Stomach (tissue), 4 donors: ENCODE measurements around the gene SGK2.

Experiments
- EP300 ChIP-seq: sonication (generic); formaldehyde crosslinking; IDR thresholded peaks from one replicate; pipeline ENCODE4 v1.6.1; 2017; ENCODE audit warnings: antibody characterized with exemption
- POLR2A ChIP-seq, 4 donors: fragments of 450-650 bp; IDR thresholded peaks; one replicate each; pipeline ENCODE4 v1.6.1; 2016; ENCODE audit warnings: antibody characterized with exemption in 4 of 4, control low read depth in 2 of 4, mild to moderate bottlenecking in 1 of 4, moderate library complexity in 1 of 4
- POLR2AphosphoS5 ChIP-seq, 3 donors: sonication (generic); formaldehyde crosslinking; IDR thresholded peaks; one replicate each; pipeline ENCODE4 v1.6.1; 2016; ENCODE audit warnings: antibody characterized with exemption in 3 of 3
- TF ChIP-seq, protein P1 (sequence below), 7 experiments: fragments of 450-650 bp in 4 of 7; fragments of 200-600 bp in 3 of 7; sonication (generic) in 3 of 7; IDR thresholded peaks; one replicate each; pipeline ENCODE4 v1.5.1; 2016 to 2019; ENCODE audit warnings: antibody characterized with exemption in 7 of 7, control low read depth in 2 of 7, mild to moderate bottlenecking in 1 of 7

- TF ChIP-seq, protein P1, sequence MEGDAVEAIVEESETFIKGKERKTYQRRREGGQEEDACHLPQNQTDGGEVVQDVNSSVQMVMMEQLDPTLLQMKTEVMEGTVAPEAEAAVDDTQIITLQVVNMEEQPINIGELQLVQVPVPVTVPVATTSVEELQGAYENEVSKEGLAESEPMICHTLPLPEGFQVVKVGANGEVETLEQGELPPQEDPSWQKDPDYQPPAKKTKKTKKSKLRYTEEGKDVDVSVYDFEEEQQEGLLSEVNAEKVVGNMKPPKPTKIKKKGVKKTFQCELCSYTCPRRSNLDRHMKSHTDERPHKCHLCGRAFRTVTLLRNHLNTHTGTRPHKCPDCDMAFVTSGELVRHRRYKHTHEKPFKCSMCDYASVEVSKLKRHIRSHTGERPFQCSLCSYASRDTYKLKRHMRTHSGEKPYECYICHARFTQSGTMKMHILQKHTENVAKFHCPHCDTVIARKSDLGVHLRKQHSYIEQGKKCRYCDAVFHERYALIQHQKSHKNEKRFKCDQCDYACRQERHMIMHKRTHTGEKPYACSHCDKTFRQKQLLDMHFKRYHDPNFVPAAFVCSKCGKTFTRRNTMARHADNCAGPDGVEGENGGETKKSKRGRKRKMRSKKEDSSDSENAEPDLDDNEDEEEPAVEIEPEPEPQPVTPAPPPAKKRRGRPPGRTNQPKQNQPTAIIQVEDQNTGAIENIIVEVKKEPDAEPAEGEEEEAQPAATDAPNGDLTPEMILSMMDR (IDR thresholded peaks at IDR 0.05) = no peak
- TF ChIP-seq POLR2A (IDR thresholded peaks at IDR 0.05) = no peak
- no peak for TF ChIP-seq POLR2AphosphoS5 (IDR thresholded peaks at IDR 0.05)
- no peak for TF ChIP-seq EP300
Observed at GRCh38 chr20:43567477-43567876, 8.7 kb downstream of the SGK2 start.
